GM18499 (cell line): ENCODE results near the gene POLE4.

Source experiments
- ATAC-seq: cut with Tn5 transposase; IDR thresholded peaks from one replicate; pipeline ENCODE4 v1.9.1; 2021; ENCODE audit warnings: moderate number of reproducible peaks; ENCODE audit not compliant: insufficient read depth, unreplicated experiment

POLE4 gene

GRCh38 chr2:74985978-74986609 lies 27.7 kb downstream of the POLE4 start:
- ATAC-seq = no peak

GRCh38 chr2:74991977-74992376 lies 33.5 kb downstream of the POLE4 start:
- ATAC-seq = no peak

GRCh38 chr2:74999468-74999867 lies 41.0 kb downstream of the POLE4 start:
- no peak for ATAC-seq

GRCh38 chr2:75002007-75002406 lies 43.6 kb downstream of the POLE4 start:
- ATAC-seq = no peak

GRCh38 chr2:75003276-75003675 lies 44.8 kb downstream of the POLE4 start:
- no peak for ATAC-seq

- ATAC-seq = no peak
These were observed 45.3 kb downstream of the POLE4 start for GRCh38 chr2:75003773-75004172.

- no peak for ATAC-seq
These were observed 47.6 kb downstream of the POLE4 start for GRCh38 chr2:75006041-75006440.

GRCh38 chr2:75007061-75007460 lies 48.6 kb downstream of the POLE4 start:
- ATAC-seq = no peak

- ATAC-seq = no peak
These were observed 49.4 kb downstream of the POLE4 start for GRCh38 chr2:75007819-75008218.

- ATAC-seq = no peak
These were observed 52.1 kb downstream of the POLE4 start for GRCh38 chr2:75010571-75010970.

GRCh38 chr2:75012080-75012479 lies 53.6 kb downstream of the POLE4 start:
- no peak for ATAC-seq

- ATAC-seq = no peak
These were observed 59.7 kb downstream of the POLE4 start for GRCh38 chr2:75018162-75018561.
